SK-N-SH treated with all-trans-retinoic acid at 6 μM for 48 hours (cell line): ENCODE results near the gene SPRR5.

Source experiments
- ATAC-seq: fragments of 200-7000 bp; cut with Tn5 transposase; 3 replicates; pipeline ENCODE4 v1.9.1; 2020; ENCODE audit warnings: mild to moderate bottlenecking, moderate library complexity
- ARNTL ChIP-seq: fragments of 450-650 bp; formaldehyde crosslinking; IDR thresholded peaks from 2 replicates; pipeline ENCODE4 v1.5.0; 2020; ENCODE audit warnings: low read depth, mild to moderate bottlenecking, moderate library complexity, borderline replicate concordance
- BACH2 ChIP-seq: fragments of 250-450 bp; sonication (Bioruptor Pico); IDR thresholded peaks from 2 replicates; pipeline ENCODE4 v1.9.0; 2021; ENCODE audit warnings: mild to moderate bottlenecking, borderline replicate concordance
- CSDC2 ChIP-seq: fragments of 250-450 bp; sonication (Bioruptor Pico); IDR thresholded peaks from 2 replicates; pipeline ENCODE4 v1.5.0; 2020; ENCODE audit warnings: mild to moderate bottlenecking, moderate library complexity
- ESRRG ChIP-seq: fragments of 250-450 bp; sonication (Bioruptor Pico); IDR thresholded peaks from 2 replicates; pipeline ENCODE4 v1.6.1; 2021; ENCODE audit warnings: mild to moderate bottlenecking
- GLIS3 ChIP-seq: fragments of 250-450 bp; sonication (Bioruptor Pico); IDR thresholded peaks from 2 replicates; pipeline ENCODE4 v1.5.0; 2020; ENCODE audit warnings: mild to moderate bottlenecking, moderate library complexity
- ISL1 ChIP-seq: fragments of 250-450 bp; sonication (Bioruptor Pico); IDR thresholded peaks from 2 replicates; pipeline ENCODE4 v2.1.2; 2022; ENCODE audit warnings: mild to moderate bottlenecking, moderate library complexity
- OSR1 ChIP-seq: fragments of 250-450 bp; sonication (Bioruptor Pico); IDR thresholded peaks from 2 replicates; pipeline ENCODE4 v1.8.0; 2022; ENCODE audit warnings: moderate library complexity, mild to moderate bottlenecking, inconsistent platforms
- POU6F1 ChIP-seq: fragments of 250-450 bp; sonication (Bioruptor Pico); IDR thresholded peaks from 2 replicates; pipeline ENCODE4 v1.8.0; 2021; ENCODE audit warnings: low read depth, mild to moderate bottlenecking, moderate library complexity, borderline replicate concordance
- RARB ChIP-seq: fragments of 250-450 bp; sonication (Bioruptor Pico); IDR thresholded peaks from 2 replicates; pipeline ENCODE4 v1.8.0; 2021; ENCODE audit warnings: mild to moderate bottlenecking, moderate library complexity
- SNAI2 ChIP-seq: fragments of 250-450 bp; sonication (Bioruptor Pico); IDR thresholded peaks from 2 replicates; pipeline ENCODE4 v1.5.0; 2020; ENCODE audit warnings: mild to moderate bottlenecking, moderate library complexity
- TCF4 ChIP-seq: fragments of 250-450 bp; sonication (Bioruptor Pico); IDR thresholded peaks from 2 replicates; pipeline ENCODE4 v1.8.0; 2021; ENCODE audit warnings: mild to moderate bottlenecking, moderate library complexity, borderline replicate concordance
- ZC3H10 ChIP-seq: fragments of 250-450 bp; sonication (Bioruptor Pico); IDR thresholded peaks from 2 replicates; pipeline ENCODE4 v1.5.1; 2021; ENCODE audit warnings: mild to moderate bottlenecking, moderate library complexity
- ZFP3 ChIP-seq: fragments of 250-450 bp; sonication (Bioruptor Pico); IDR thresholded peaks from 2 replicates; pipeline ENCODE4 v1.5.0; 2020; ENCODE audit warnings: mild to moderate bottlenecking, moderate library complexity
- ZFP30 ChIP-seq: fragments of 450-650 bp; formaldehyde crosslinking; IDR thresholded peaks from 2 replicates; pipeline ENCODE4 v1.5.0; 2022; ENCODE audit warnings: mild to moderate bottlenecking, moderate library complexity
- ZNF565 ChIP-seq: fragments of 450-650 bp; formaldehyde crosslinking; conservative IDR thresholded peaks from 2 replicates; pipeline ENCODE4 v1.5.0; 2020; ENCODE audit warnings: low read depth, mild to moderate bottlenecking, moderate library complexity
- ZNF8 ChIP-seq: fragments of 450-650 bp; formaldehyde crosslinking; IDR thresholded peaks from 2 replicates; pipeline ENCODE4 v1.5.0; 2020; ENCODE audit warnings: mild to moderate bottlenecking, moderate library complexity
- TF ChIP-seq, protein P1 (sequence below): fragments of 250-450 bp; sonication (Bioruptor Pico); IDR thresholded peaks from 2 replicates; pipeline ENCODE4 v1.5.1; 2020; ENCODE audit warnings: low read depth, mild to moderate bottlenecking, moderate library complexity
- TF ChIP-seq, protein P2 (sequence below): fragments of 250-450 bp; sonication (Bioruptor Pico); IDR thresholded peaks from 2 replicates; pipeline ENCODE4 v1.5.0; 2020; ENCODE audit warnings: mild to moderate bottlenecking, moderate library complexity

The SPRR5 gene

DNA sequence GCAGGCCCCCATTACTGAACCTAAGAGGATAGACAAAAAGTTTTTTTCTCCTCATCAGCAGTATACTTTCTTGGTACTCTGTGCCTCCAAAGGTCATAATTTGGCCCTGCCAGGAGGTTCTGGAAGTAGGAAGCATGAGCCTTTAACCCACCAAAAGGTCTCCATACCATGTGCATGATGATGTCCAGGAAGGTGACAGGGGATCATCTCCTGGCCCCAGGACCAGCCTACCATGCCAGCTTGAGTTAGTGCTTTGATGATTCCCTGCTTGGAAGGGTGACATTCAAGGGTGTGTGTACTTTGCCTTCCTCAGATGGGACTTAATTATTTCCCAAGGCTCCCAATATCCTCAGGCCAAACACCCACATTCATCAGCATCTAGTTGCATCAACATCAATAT is 30.6 kb downstream of the SPRR5 start (continued):
- TF ChIP-seq POU6F1 (CRISPR knock-in tag) (no peak), RARB (CRISPR knock-in tag) (no peak), ISL1 (no peak), SNAI2 (CRISPR knock-in tag) (no peak)

DNA sequence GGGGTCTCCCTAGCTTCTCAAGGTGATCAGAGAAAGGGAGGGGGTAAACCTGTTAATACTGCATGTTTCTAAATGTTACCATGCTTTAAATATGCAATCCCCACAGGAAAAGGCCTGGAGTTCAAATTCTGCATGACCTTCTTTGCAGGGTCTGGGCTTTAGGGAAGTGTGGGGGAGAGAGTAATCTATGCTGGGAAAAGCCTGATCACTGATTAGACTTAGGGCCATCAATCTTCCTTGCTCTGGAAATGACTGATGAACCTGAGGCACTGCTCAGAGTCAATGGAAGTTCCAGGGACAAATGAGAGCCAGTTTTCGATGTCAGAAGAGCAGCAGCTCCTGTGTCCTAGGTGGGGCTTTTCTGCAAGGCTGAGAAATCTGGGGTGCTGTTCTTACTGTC is 33.7 kb downstream of the SPRR5 start:
- no peak for ATAC-seq
- TF ChIP-seq ZFP3 (CRISPR knock-in tag): no peak
- TF ChIP-seq POU6F1 (CRISPR knock-in tag): no peak
- TF ChIP-seq, protein P1, sequence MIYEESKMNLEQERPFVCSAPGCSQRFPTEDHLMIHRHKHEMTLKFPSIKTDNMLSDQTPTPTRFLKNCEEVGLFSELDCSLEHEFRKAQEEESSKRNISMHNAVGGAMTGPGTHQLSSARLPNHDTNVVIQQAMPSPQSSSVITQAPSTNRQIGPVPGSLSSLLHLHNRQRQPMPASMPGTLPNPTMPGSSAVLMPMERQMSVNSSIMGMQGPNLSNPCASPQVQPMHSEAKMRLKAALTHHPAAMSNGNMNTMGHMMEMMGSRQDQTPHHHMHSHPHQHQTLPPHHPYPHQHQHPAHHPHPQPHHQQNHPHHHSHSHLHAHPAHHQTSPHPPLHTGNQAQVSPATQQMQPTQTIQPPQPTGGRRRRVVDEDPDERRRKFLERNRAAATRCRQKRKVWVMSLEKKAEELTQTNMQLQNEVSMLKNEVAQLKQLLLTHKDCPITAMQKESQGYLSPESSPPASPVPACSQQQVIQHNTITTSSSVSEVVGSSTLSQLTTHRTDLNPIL (CRISPR knock-in tag): no peak
- TF ChIP-seq ISL1: no peak
- no peak for TF ChIP-seq TCF4
- TF ChIP-seq ARNTL (CRISPR knock-in tag): no peak
- no peak for TF ChIP-seq ESRRG (CRISPR knock-in tag)
- TF ChIP-seq CSDC2: no peak
- TF ChIP-seq, protein P2, sequence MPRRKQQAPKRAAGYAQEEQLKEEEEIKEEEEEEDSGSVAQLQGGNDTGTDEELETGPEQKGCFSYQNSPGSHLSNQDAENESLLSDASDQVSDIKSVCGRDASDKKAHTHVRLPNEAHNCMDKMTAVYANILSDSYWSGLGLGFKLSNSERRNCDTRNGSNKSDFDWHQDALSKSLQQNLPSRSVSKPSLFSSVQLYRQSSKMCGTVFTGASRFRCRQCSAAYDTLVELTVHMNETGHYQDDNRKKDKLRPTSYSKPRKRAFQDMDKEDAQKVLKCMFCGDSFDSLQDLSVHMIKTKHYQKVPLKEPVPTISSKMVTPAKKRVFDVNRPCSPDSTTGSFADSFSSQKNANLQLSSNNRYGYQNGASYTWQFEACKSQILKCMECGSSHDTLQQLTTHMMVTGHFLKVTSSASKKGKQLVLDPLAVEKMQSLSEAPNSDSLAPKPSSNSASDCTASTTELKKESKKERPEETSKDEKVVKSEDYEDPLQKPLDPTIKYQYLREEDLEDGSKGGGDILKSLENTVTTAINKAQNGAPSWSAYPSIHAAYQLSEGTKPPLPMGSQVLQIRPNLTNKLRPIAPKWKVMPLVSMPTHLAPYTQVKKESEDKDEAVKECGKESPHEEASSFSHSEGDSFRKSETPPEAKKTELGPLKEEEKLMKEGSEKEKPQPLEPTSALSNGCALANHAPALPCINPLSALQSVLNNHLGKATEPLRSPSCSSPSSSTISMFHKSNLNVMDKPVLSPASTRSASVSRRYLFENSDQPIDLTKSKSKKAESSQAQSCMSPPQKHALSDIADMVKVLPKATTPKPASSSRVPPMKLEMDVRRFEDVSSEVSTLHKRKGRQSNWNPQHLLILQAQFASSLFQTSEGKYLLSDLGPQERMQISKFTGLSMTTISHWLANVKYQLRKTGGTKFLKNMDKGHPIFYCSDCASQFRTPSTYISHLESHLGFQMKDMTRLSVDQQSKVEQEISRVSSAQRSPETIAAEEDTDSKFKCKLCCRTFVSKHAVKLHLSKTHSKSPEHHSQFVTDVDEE (CRISPR knock-in tag): no peak
- TF ChIP-seq OSR1: no peak
- no peak for TF ChIP-seq GLIS3 (CRISPR knock-in tag)
- TF ChIP-seq ZNF8 (CRISPR knock-in tag): no peak
- TF ChIP-seq ZC3H10 (CRISPR knock-in tag): no peak

- TF ChIP-seq SNAI2 (CRISPR knock-in tag): no peak
- ATAC-seq: no peak
These were observed 34.3 kb downstream of the SPRR5 start for GRCh38 chr1:152981146-152981871.

GRCh38 chr1:152982076-152982475 is 35.1 kb downstream of the SPRR5 start:
- no peak for ATAC-seq

GRCh38 chr1:152983234-152983633 is 36.2 kb downstream of the SPRR5 start:
- ATAC-seq: no peak
- TF ChIP-seq ZNF565 (CRISPR knock-in tag) (no peak), ISL1 (no peak), BACH2 (CRISPR knock-in tag) (no peak), CSDC2 (no peak), OSR1 (no peak), ZFP30 (CRISPR knock-in tag) (no peak)
- TF ChIP-seq, protein P2 (CRISPR knock-in tag): no peak

More at GRCh38 chr1:152982076-152982475, 35.1 kb downstream of the SPRR5 start:
- no peak for TF ChIP-seq ESRRG (CRISPR knock-in tag)
- TF ChIP-seq, all 23 proteins: peak for 0
